HG03469 (cell line): ENCODE data around the gene HPSE2.
"Not testable (repeated sequence)": the region's sequence is repeated elsewhere in the genome, so short reads cannot be mapped to it uniquely, and the experiment has no call there.

Experiments used
- ATAC-seq: cut with Tn5 transposase; IDR thresholded peaks from one replicate; pipeline ENCODE4 v1.9.1; 2021; ENCODE audit warnings: mild to moderate bottlenecking, moderate library complexity, moderate number of reproducible peaks; ENCODE audit not compliant: unreplicated experiment

HPSE2 gene

GRCh38 chr10:98924526-98924925, 311.1 kb downstream of the HPSE2 start:
- ATAC-seq: no peak

- ATAC-seq: no peak
Measured at GRCh38 chr10:98921316-98921715, 314.3 kb downstream of the HPSE2 start.

GRCh38 chr10:98920807-98921206, 314.8 kb downstream of the HPSE2 start:
- ATAC-seq: no peak

DNA sequence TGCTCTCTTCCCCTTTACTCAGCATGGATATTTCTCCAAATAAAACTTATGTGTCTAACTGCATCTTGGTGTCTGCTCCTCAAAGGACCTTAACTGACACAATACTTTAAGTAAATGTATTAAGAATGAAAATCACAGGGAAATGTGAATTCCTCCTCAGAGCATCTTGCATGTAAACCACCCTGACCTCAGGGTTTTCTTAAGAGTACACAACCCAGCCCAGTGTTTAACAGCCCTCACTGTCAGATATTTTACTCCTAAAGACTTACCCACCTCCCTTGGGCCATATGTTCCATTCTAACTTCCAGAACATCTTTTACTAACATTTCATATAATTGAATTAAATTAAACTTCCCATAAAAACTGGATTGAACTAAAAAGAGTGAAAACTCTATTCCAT, 315.3 kb downstream of the HPSE2 start:
- no peak for ATAC-seq

- ATAC-seq: no peak
Measured at GRCh38 chr10:98919899-98920298, 315.8 kb downstream of the HPSE2 start.

DNA sequence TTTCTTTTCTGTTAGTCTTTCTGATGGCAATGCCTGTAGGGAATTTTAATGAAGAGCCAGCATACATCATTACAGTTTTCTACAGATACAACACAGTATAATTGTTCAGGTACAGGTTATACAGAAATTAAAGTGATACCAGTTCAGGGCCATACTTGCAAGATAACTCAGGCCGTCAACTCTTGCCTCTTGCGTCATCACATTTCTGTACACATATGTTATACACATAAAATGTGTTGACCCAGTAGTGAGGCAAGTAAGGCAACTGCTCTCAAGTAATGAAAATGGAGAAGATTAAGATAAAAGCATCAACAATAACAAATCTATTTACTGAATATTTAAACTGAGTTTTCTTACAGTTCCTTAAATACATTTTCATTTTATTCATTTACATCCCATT, 317.8 kb downstream of the HPSE2 start:
- no peak for ATAC-seq

DNA sequence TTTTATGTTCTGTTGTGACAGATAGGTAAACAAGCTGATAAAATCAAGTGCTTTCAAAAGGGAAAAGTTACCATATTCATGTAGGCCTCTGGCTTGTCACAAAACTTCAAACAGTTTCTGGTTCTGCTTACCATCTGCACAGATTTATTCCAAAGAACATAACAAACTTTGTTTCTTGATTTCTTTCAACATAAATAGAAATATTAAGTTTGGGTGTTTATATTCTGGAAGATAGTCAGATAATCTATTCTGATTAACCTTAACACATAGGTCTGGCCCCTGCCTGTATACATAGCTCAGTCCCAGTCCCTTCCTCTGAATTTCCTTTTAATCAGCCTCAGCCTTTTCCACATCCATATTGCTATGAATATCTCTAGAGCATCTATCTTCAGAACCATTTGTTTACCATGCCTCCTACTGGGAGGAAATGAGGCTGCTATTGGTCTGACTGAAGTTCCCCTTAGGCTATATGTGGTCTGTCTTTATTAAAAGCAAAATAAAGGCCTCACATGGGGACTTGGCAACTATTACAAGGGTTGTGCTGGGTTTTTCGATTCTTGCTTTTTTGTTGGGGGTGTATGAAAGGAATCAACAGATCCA, 319.0 kb downstream of the HPSE2 start:
- ATAC-seq: no peak

DNA sequence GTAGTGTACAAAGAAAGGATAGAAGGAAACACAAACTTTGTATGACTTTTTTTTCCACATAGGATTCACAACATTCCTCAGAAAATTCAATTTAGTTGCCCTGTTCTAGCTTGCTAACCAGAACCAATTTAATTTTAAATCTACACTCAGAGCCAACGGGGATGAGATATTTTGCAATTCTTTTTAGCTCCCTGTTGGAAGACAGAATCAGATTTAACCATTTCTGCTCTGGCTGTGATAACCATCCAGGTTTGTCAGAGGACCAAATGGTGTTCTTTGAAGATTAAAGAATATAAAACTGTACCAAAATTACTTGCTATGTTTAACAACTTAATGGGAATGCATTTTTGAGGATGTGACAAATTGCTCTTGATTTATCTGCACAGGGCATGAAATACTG, 319.7 kb downstream of the HPSE2 start:
- ATAC-seq: no peak

GRCh38 chr10:98910546-98910945, 325.1 kb downstream of the HPSE2 start:
- ATAC-seq: no peak

DNA sequence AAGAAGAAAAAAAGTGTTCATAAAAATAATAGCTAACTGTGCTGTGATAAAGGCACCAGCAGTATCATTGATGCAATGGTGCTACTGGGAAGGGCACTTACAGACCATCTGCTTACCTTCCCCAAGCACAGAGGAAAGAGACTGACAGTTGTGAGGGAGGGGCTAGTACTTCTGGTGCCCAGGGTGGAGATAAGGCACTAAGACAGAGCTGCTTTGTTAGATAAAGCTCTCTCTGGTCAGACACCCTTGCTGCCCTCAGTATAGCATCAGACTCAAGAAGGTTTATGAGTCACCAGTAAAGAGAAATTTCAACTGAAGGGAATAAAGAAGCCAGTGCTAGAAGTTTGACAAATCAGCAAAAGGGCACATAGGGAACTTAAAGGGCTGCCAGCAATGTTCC, 325.6 kb downstream of the HPSE2 start:
- no peak for ATAC-seq

DNA sequence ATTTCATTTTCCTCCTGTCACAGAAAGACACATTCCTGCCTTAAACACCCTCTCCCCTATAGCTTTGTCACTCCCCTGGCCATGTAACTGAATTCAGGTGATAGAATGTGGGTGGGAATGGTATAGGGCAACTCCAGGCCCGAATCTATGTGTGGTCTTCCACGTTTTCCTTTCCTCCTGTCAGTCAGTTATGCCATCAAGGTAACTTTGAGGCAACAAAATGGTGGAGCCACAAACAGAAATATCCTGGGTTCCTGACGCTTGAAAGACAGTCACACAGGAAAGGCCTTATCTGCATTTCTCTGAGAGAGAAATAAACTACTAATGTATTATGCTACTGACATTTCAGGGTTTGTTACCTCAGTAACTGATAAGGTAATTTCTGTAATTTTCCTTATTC, 326.8 kb downstream of the HPSE2 start:
- ATAC-seq: no peak

- not testable (repeated sequence) for ATAC-seq
Measured at GRCh38 chr10:98908247-98908646, 327.4 kb downstream of the HPSE2 start.

GRCh38 chr10:98901441-98902110, 334.1 kb downstream of the HPSE2 start:
- ATAC-seq: no peak

DNA sequence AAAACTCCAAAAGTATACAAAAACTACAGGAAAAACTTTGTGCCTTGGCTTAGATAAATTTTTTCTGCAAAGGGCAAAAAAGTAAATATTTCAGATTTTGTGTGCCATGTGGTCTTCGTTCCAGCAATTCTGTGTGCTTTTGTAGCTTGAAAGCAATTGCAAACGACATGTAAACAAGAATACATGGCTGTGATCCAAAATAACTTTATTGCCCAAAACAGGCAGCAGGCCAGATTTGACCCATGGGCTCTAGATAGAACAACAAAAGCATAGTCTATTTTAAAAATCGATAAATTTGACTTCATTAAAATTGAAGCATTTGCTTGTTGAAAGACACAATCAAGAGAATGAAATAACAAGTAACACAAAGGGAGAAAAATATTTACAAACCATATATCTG, 336.6 kb downstream of the HPSE2 start:
- no peak for ATAC-seq

DNA sequence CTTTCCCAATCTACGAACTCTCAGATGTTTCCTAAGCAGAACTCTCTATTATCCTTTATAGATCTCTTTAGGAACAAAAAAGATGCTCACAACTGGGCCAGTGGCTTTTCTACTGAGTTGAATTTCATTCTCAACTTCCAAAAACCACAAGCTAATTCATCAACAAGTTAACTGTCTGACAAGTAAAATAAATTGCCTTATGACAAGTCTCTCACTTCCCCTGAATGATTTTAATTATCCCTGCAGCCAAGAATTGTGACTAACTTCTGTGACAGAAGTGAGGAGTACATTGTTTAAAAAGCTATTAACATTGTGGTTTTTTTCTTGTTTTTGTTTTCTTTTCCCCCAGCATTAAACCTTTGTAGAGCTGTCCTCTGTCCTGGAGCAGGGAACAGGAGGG, 343.1 kb downstream of the HPSE2 start:
- ATAC-seq: no peak

DNA sequence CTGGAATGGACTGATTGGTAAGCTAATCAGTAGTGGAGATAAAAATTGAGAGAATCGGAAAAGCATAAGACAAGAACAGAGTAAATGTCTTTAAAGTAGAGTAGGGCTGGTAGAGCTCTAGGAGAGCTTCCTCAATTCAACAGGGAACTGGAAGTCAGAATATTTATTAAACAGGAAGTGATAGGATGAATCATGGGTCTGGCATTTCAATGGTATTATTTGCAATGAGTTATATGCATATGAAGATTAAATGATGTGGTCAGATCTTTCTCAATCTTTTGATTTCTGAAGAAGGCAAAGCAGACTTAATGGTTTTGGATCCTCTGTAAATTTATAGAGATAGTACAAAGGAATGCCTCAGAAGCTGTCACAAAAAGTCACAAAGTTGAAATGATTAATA, 349.0 kb downstream of the HPSE2 start:
- no peak for ATAC-seq

DNA sequence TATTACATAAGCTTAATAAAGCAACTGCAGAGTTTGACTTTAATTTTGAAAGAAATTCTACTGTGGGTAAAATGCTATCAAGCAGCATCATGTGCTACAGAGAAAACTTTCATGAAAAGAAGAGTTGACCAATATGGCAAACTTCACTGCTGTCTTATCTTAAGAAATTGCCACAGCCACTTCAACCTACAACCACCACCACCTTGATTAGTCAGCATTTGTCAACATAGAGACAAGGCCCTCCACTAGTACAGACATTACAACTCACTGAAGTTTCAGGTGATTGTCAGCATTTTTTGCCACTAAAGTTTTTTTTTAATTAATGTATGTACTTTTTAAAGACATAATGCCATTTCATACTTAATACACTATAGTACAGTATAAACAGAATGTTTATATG, 350.3 kb downstream of the HPSE2 start:
- no peak for ATAC-seq

DNA sequence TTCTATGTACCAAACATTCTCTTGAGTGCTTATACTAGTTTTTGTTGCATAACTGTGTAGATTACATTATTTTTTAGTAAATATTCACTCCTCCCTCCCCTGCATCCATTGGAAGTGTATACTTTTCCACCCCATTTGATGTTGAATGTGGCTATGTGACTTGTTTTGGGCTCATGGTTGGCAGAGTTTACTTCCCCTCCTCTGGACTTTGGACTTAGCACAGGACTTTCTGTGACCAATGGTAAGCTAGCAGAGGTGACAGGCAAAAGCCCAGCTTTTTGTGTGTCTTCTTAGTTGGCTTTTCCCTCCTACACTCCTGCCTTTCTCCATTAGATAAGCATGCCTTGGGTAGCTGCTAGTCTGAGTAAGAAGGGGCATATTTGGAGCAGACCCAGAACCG, 353.9 kb downstream of the HPSE2 start:
- no peak for ATAC-seq

DNA sequence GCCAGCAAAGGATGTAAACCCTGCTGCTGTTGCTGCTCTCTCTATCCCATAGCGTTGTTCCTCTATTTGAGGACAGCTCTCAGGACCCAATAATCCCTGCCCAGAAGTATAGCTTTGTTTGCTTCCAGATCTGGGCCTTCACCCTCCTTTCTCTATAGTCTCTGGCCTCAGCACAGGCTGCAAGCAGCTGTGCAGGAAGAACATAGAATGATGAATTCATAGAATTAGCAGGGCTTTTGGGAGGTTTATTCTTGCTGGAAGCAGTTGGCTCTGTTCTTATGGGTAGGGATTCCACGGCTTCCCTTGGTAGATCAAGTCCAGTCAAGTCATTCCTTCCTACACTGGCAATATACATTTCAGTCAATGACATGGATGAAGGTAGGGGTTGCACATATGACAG, 354.7 kb downstream of the HPSE2 start:
- ATAC-seq: no peak

DNA sequence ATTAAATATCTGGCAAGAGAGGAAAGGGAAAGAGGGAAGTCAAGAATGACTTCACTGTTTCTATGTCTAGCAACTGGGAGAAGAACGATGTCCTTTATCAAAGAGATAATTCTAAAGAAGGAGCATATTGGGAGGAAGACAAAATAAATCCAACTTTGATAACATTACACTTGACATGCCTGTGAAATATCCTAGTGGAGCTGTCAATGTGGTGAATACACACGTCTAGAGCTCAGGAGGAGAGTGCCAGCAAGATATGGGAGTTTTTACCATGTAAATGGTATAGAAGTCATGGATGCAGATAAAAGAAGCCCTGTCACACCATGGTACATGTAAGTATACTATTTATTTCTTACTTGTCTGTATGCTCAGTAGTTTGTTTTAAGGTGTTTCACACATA, 356.7 kb downstream of the HPSE2 start:
- ATAC-seq: no peak

- ATAC-seq: no peak
Measured at GRCh38 chr10:98878418-98878817, 357.2 kb downstream of the HPSE2 start.

GRCh38 chr10:98861962-98862361, 373.7 kb downstream of the HPSE2 start:
- no peak for ATAC-seq

DNA sequence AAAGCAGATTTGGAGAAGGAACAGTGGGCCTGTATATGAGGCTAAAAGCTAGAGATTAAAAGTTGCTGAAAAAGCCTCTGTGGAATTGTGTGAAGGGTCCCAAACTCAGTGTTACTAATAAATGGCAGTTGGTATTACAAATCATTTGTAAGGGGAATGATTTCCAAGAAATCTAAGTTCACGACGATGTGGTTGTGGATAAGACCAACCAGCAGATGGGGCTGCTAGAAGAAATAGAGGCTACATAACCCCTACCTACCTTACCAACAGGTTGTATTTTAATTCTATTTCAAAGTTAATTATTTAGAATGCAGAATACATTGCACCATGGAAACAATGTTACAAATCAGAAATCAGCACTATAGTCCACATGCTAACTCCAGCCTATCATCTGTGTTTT, 377.1 kb downstream of the HPSE2 start:
- ATAC-seq: no peak
